Measurements from ENCODE around the gene C2orf15. TPM values are rescaled to one million over a fixed set of nuclear protein-coding genes. Genes with fewer than 3 reads are reported as not detected.

The C2orf15 gene
- total and polyA plus RNA-seq, 2 of the 4 experiments (the other 2 are of a cell fraction): under 0.01 TPM; not detected in 1

DNA sequence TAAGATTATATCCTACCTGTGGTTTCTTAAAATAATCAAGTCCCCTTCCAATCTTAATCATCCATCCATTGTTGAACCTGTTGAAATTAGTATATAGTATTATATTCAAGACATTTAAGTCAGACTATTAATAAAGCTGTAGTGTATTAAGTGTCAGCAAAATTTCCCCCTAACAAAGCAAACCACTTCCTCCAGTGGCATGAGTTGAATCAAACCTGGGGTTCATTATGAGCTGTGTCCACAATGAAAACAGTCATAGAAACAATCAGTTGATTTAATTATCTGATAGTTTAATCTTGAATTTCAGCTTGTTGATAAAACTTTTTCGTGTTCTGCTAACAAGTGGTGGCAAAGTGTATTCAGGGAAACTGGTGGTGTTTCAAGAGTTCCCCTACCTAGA, 28.0 kb downstream of the C2orf15 start:
- no CpG with 5 or more reads among the region's 1 CpG for WGBS, 2 experiments (ENCODE audit: extremely low coverage in 2 of 2, insufficient read length in 1 of 2)
- no peak overlapping the region for H3K18ac ChIP-seq (ENCODE audit: low read depth, low read length)
- H3K79me1 ChIP-seq (ENCODE audit: low read depth in 1 of 2, low read length in 2 of 2): peaks cover 3 to 4% of the 10 kb centered on the region in 2 experiments; a peak in 2 of 4 replicates
- no peak overlapping the region for H3K4ac ChIP-seq (ENCODE audit: low read depth, low read length)
- intact Hi-C loops (cut with micrococcal nuclease) (no loop called here), in situ Hi-C loops (cut with MboI; ENCODE audit: low sequenced_read_pairs) (loop anchor here (25.0 kb wide), 1 partner anchor 1093 kb away; no protein-coding TSS in a partner anchor), dilution Hi-C loops (cut with HindIII; ENCODE audit: low sequenced_read_pairs, unreplicated experiment) (no loop called here)
- no peak overlapping the region for H3K27ac ChIP-seq (ENCODE audit: insufficient read depth, low read length)
- no peak overlapping the region for H3K4me3 ChIP-seq (ENCODE audit: insufficient read depth, low read depth, low read length)
- ChIA-PET CTCF (no interaction called here), POLR2A (ENCODE audit: unreplicated experiment) (no interaction called here)
- H3K9me3 ChIP-seq (ENCODE audit: control insufficient read depth, insufficient read depth, low read length): no peaks in the 10 kb centered on the region
- no peak overlapping the region for H2BK5ac ChIP-seq (ENCODE audit: low read depth, low read length, poor library complexity, severe bottlenecking)
- no peak overlapping the region for H2AK5ac ChIP-seq (ENCODE audit: low read depth, low read length)
- H4K8ac ChIP-seq (ENCODE audit: low read depth in 2 of 2, low read length in 2 of 2): no peak overlapping the region
- BruUV-seq (replicated peaks): no TSS peak
- H3K9ac ChIP-seq (ENCODE audit: low read depth, low read length): no peak overlapping the region
- no peak overlapping the region for H3K56ac ChIP-seq (ENCODE audit: extremely low read depth, insufficient read depth, low read length)
- H3K27me3 ChIP-seq (ENCODE audit: control insufficient read depth, insufficient read depth, low read length): no peaks in the 10 kb centered on the region
- H3K4me1 ChIP-seq (ENCODE audit: control insufficient read depth, insufficient read depth, low read length): no peaks in the 10 kb centered on the region
- H4K20me1 ChIP-seq (ENCODE audit: insufficient read depth, low read length): no peaks in the 10 kb centered on the region
- no peak overlapping the region for H4K91ac ChIP-seq (ENCODE audit: insufficient read depth, low read depth, low read length)
- no peak overlapping the region for H3K14ac ChIP-seq (replicated peaks; ENCODE audit: low read depth, low read length)
- peaks cover 19% of the 10 kb centered on the region for H3K36me3 ChIP-seq (ENCODE audit: control insufficient read depth, insufficient read depth, low read length)
- no peak overlapping the region for H2BK15ac ChIP-seq (ENCODE audit: low read depth, low read length)
- H3K9me1 ChIP-seq (ENCODE audit: insufficient read depth, low read length): no peaks in the 10 kb centered on the region
- H2AK9ac ChIP-seq (replicated peaks; ENCODE audit: low read depth, low read length, poor library complexity): no peak overlapping the region
- ATAC-seq (ENCODE audit: low read depth): no peak
- TF ChIP-seq MXI1 (IDR thresholded peaks at IDR 0.05; ENCODE audit: borderline replicate concordance, low read depth, low read length) (no peak), SMC3 (IDR thresholded peaks at IDR 0.05; ENCODE audit: low read depth, low read length) (no peak), FOS (IDR thresholded peaks at IDR 0.05; ENCODE audit: low read depth, low read length) (no peak), CEBPB (IDR thresholded peaks at IDR 0.05; ENCODE audit: low read depth, low read length) (no peak), NFE2L2 (IDR thresholded peaks at IDR 0.05; ENCODE audit: low read depth, low read length) (no peak), BHLHE40 (IDR thresholded peaks at IDR 0.05; ENCODE audit: low read depth, low read length) (no peak), MAFK (IDR thresholded peaks at IDR 0.05; ENCODE audit: low read depth, low read length) (no peak), CHD1 (IDR thresholded peaks at IDR 0.05; ENCODE audit: low read depth, low read length) (no peak), RAD21 (IDR thresholded peaks at IDR 0.05; ENCODE audit: low read length) (no peak), MAZ (IDR thresholded peaks at IDR 0.05; ENCODE audit: borderline replicate concordance, low read depth, low read length) (no peak), RFX5 (IDR thresholded peaks at IDR 0.05; ENCODE audit: low read depth, low read length) (no peak), RCOR1 (IDR thresholded peaks at IDR 0.05; ENCODE audit: insufficient replicate concordance, low read length) (no peak), POLR2A (IDR thresholded peaks at IDR 0.05; ENCODE audit: low read depth, low read length) (no peak)
- TF ChIP-seq, protein P1, sequence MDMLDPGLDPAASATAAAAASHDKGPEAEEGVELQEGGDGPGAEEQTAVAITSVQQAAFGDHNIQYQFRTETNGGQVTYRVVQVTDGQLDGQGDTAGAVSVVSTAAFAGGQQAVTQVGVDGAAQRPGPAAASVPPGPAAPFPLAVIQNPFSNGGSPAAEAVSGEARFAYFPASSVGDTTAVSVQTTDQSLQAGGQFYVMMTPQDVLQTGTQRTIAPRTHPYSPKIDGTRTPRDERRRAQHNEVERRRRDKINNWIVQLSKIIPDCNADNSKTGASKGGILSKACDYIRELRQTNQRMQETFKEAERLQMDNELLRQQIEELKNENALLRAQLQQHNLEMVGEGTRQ (IDR thresholded peaks at IDR 0.05; ENCODE audit: low read depth, low read length): no peak
- TF ChIP-seq, protein P2, sequence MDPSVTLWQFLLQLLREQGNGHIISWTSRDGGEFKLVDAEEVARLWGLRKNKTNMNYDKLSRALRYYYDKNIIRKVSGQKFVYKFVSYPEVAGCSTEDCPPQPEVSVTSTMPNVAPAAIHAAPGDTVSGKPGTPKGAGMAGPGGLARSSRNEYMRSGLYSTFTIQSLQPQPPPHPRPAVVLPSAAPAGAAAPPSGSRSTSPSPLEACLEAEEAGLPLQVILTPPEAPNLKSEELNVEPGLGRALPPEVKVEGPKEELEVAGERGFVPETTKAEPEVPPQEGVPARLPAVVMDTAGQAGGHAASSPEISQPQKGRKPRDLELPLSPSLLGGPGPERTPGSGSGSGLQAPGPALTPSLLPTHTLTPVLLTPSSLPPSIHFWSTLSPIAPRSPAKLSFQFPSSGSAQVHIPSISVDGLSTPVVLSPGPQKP (IDR thresholded peaks at IDR 0.05; ENCODE audit: borderline replicate concordance, low read depth, low read length): no peak
- no peak overlapping the region for H2BK120ac ChIP-seq (ENCODE audit: low read depth, low read length)
- DNase-seq: no peak
- H3K4me2 ChIP-seq (ENCODE audit: low read depth, low read length): no peak overlapping the region
- H2AFZ ChIP-seq (replicated peaks; ENCODE audit: low read length, poor library complexity): no peak overlapping the region
- no peak overlapping the region for H2BK20ac ChIP-seq (ENCODE audit: low read depth, low read length)
- H3K23ac ChIP-seq (ENCODE audit: low read depth, low read length): no peak overlapping the region
- H4K5ac ChIP-seq (ENCODE audit: low read depth, low read length): no peak overlapping the region

Data from IMR-90 (cell line).